NCI-H1417 treated with DMSO at 0.1 percent for 48 hours (cell line): ENCODE measurements around the gene CPNE1.

Experiments
- DNase-seq: peaks from one replicate; lab custom pipeline; 2025; lab: John Stamatoyannopoulos, UW

Gene CPNE1

GRCh38 chr20:35620818-35621559 is 43.7 kb downstream of the CPNE1 start:
- no peak for DNase-seq

- DNase-seq, result no peak
Measured at GRCh38 chr20:35619196-35620095, 45.3 kb downstream of the CPNE1 start.

- no peak for DNase-seq
Measured at GRCh38 chr20:35618263-35619131, 46.2 kb downstream of the CPNE1 start.

- DNase-seq, result no peak
Measured at GRCh38 chr20:35617397-35618262, 47.1 kb downstream of the CPNE1 start.

- no peak for DNase-seq
Measured at GRCh38 chr20:35616465-35617396, 48.0 kb downstream of the CPNE1 start.

- DNase-seq, result peak; percentile 98
Measured at GRCh38 chr20:35615667-35616464, 48.8 kb downstream of the CPNE1 start, which contains the start of gene SPAG4. TSS of gene SPAG4 (plus strand) at chr20:35615829. CDS start at chr20:35616004, 175 bp downstream.

- DNase-seq, result no peak
Measured at GRCh38 chr20:35611482-35611881, 53.2 kb downstream of the CPNE1 start.

- DNase-seq, result no peak
Measured at GRCh38 chr20:35610833-35611427, 53.8 kb downstream of the CPNE1 start.

GRCh38 chr20:35607003-35607735 is 57.5 kb downstream of the CPNE1 start:
- DNase-seq, result no peak

- DNase-seq, result no peak
Measured at GRCh38 chr20:35606127-35606526, 58.6 kb downstream of the CPNE1 start.

- DNase-seq, result no peak
Measured at GRCh38 chr20:35604449-35604747, 60.3 kb downstream of the CPNE1 start.

GRCh38 chr20:35603695-35604448 is 60.8 kb downstream of the CPNE1 start:
- DNase-seq, result no peak

- DNase-seq, result no peak
Measured at GRCh38 chr20:35602851-35603495, 61.7 kb downstream of the CPNE1 start.

- no peak for DNase-seq
Measured at GRCh38 chr20:35601990-35602389, 62.7 kb downstream of the CPNE1 start.

GRCh38 chr20:35600993-35601973 is 63.4 kb downstream of the CPNE1 start:
- DNase-seq, result no peak
